Osteocyte (in vitro differentiated cells): ENCODE data around the gene TMEM170A. TPM values are rescaled to one million over a fixed set of nuclear protein-coding genes. Genes with fewer than 3 reads are reported as not detected.
"Not testable (repeated sequence)": the region's sequence is repeated elsewhere in the genome, so short reads cannot be mapped to it uniquely, and the experiment has no call there.

ENCODE experiments used
- DNase-seq: peaks from one replicate; pipeline ENCODE4 v3.0.0; 2021; ENCODE audit warnings: mixed read lengths; ENCODE audit not compliant: unreplicated experiment; ENCODE audit errors: extremely low spot score
- H3K27ac Mint-ChIP-seq: one replicate; pipeline ENCODE4 v1.8.0; 2021; ENCODE audit warnings: mild to moderate bottlenecking, mixed read lengths; ENCODE audit not compliant: unreplicated experiment
- H3K27me3 Mint-ChIP-seq: one replicate; pipeline ENCODE4 v1.8.0; 2021; ENCODE audit warnings: mixed read lengths; ENCODE audit not compliant: unreplicated experiment
- H3K36me3 Mint-ChIP-seq: one replicate; pipeline ENCODE4 v1.8.0; 2021; ENCODE audit warnings: mixed read lengths; ENCODE audit not compliant: unreplicated experiment
- H3K4me1 Mint-ChIP-seq: one replicate; pipeline ENCODE4 v1.8.0; 2021; ENCODE audit warnings: mixed read lengths; ENCODE audit not compliant: unreplicated experiment
- H3K4me3 Mint-ChIP-seq: one replicate; pipeline ENCODE4 v1.8.0; 2021; ENCODE audit warnings: mild to moderate bottlenecking, moderate library complexity, mixed read lengths; ENCODE audit not compliant: unreplicated experiment
- H3K9me3 Mint-ChIP-seq: one replicate; pipeline ENCODE4 v1.8.0; 2021; ENCODE audit warnings: mixed read lengths; ENCODE audit not compliant: unreplicated experiment
- total RNA-seq: library from RNA; stranded (reverse); gene quantifications from 2 replicates; pipeline ENCODE4 v1.2.1, GENCODE V29; 2021
- TF ChIP-seq, protein P1 (sequence below): fragments of 200-600 bp; sonication (generic); IDR thresholded peaks from 2 replicates; pipeline ENCODE4 v1.5.0; 2021; ENCODE audit warnings: antibody characterized with exemption, mild to moderate bottlenecking, moderate library complexity

TMEM170A gene
- total RNA-seq, 1 donor from 2014 or later, result 13.9 TPM

DNA sequence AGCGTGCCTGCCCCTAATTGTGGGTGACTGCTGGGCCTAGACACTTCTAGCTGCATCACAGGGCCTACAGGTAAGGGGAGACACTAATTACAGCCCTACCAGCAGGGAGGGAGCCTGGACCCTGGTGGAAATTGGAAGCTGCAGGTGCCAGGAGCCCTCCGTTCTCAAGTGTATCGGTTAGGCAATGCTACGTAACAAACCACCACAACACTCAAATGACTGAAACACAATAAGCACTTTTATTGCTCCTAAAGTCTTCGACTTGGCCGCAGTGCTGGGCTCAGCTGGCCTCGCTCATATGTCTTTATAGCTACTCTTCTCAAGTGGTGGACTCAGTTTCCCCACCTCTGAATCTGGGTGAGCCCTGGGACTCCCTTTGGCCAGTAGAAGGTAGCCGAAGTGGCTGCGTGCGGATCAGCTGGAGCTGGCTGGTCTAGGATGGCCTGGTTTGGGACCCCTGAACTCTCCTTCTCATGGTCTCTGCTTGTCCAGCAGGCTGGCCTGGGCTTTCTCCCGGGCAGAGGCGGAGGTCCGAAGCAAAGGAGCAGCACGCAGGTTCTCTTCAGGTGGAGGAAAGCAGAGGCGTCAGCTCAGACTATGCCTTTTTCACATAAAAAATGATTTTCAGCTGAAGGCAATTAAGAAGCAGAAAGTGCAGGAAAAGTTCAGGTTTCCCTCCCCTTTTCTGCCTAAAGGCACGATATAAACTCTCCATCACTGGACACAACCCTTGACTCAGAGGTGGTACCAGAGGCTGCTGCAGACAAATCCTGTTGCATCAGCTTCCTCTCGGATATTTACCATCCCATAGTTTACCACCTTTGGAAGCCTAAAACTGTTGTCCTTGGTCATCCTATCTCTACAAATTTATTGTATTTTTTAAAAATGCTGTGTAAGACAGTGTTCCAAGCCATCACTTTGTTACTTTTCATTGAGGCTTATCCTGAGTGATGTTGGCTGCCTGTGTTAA, 8.7 kb upstream of the TMEM170A start:
- Mint-ChIP-seq H3K36me3 (no peaks in the 10 kb centered on the region), H3K4me3 (no peak overlapping the region), H3K4me1 (no peaks in the 10 kb centered on the region), H3K27ac (no peak overlapping the region), H3K27me3 (no peaks in the 10 kb centered on the region), H3K9me3 (no peaks in the 10 kb centered on the region)
- TF ChIP-seq, protein P1, sequence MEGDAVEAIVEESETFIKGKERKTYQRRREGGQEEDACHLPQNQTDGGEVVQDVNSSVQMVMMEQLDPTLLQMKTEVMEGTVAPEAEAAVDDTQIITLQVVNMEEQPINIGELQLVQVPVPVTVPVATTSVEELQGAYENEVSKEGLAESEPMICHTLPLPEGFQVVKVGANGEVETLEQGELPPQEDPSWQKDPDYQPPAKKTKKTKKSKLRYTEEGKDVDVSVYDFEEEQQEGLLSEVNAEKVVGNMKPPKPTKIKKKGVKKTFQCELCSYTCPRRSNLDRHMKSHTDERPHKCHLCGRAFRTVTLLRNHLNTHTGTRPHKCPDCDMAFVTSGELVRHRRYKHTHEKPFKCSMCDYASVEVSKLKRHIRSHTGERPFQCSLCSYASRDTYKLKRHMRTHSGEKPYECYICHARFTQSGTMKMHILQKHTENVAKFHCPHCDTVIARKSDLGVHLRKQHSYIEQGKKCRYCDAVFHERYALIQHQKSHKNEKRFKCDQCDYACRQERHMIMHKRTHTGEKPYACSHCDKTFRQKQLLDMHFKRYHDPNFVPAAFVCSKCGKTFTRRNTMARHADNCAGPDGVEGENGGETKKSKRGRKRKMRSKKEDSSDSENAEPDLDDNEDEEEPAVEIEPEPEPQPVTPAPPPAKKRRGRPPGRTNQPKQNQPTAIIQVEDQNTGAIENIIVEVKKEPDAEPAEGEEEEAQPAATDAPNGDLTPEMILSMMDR, result no peak
- DNase-seq, result no peak

DNA sequence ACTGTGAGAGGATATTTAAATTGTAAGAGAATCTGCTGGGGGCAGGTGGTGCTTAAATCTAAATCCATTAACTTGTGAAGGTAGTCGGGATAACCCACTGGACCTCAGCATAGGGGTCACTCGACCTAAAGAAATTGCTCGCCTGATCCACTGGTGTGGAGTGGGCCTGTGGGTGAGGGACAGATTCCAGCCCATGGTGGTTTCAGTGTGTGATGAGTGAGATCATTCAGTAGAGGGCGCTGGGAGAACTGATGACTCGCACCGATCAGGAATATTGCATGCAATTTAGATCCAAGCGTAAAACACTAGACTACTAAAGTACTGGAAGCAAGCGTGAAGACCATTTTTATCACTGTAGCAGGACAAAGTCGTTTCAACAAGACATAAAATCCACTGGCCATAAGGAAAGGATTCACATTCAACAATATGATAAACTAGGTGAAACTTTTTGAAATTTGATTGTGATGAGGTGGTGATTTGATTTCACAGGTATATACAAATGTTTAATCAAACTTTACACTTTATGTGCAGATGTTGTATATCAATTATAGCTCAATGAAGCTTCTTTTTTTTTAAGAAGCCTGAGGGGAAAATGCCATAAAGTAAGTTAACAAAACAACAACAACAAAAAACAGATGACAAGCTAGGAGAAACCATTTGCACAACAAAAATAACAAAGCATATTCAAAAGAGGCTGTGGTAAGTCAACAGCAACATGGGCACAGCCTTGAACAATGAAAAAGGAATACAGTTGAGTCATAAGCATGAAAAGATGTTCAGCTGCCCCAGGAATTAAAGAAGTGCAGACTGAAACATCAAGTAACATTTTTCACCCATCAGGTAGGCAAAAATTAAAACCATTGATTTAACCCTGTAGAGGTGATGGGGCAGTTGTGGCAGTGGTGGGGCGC, 7.5 kb upstream of the TMEM170A start:
- Mint-ChIP-seq H3K9me3 (no peaks in the 10 kb centered on the region), H3K4me3 (no peak overlapping the region), H3K36me3 (no peaks in the 10 kb centered on the region), H3K27me3 (no peaks in the 10 kb centered on the region), H3K27ac (no peak overlapping the region), H3K4me1 (no peaks in the 10 kb centered on the region)
- no peak for DNase-seq
- TF ChIP-seq, protein P1, result peak; percentile 82

DNA sequence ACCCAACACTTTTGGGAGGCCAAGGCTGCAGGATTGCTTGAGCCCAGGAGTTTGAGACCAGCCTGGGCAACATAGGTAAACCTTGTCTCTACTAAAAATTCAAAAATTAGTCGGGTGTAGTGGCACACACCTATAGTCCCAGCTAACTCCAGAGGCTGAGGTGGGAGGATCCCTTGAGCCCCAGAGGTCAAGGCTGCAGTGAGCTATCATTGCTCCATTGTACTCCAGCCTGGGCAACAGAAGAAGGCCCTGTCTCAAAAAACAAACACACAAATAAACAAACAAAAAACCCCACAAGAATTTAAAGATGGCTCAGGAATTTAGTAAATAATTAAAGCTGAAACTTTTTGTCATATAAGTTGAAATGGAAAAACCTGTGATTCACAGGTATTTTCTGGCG, 2.3 kb upstream of the TMEM170A start:
- no peak overlapping the region for H3K4me3 Mint-ChIP-seq

DNA sequence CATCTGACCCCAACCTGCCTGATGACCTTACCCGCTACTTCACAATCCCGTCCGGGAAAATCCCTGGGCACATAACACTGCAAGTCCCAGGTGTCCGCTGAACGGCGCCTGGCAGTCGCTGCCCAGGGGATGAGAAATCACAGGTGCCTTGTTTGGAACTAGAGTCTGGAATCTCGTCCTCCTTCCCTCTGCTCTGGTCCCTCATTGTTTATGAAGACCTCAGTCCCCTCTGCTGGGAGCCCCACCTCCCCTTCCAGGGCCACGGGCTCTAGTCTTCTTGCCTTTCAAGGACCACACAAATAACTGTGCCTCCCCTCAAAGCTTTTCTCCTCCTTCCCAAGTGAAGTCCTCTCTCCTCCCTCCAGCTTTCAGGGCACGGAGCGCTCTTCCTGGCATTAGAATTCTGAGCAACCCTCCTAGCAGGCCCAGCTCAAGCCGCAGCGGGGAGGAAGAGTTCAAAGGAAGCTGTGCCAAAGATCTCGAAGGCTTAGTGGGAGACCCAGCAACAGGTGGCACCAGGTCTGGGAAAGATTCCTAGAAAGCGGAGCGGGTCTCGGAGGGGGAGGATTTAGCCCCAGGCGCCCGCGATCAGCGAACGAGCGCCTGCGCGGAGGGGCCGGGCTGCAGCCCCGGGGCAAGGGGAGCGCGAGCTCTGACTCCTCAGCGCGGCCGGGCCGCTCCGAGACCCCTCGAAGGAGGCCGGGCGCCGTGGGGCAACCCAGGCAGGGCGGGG, 934 bp downstream of the TMEM170A start:
- H3K27me3 Mint-ChIP-seq, H3K36me3 Mint-ChIP-seq, H3K9me3 Mint-ChIP-seq: not testable (repeated sequence)
- Mint-ChIP-seq H3K4me1 (peaks cover 30% of the 10 kb centered on the region), H3K27ac (peak overlapping the region; percentile 84), H3K4me3 (peak overlapping the region; percentile 84)
- DNase-seq, result peak; percentile 88

More for the DNA sequence above, 2.3 kb upstream of the TMEM170A start:
- Mint-ChIP-seq H3K9me3 (no peaks in the 10 kb centered on the region), H3K4me1 (peaks cover 21% of the 10 kb centered on the region), H3K36me3 (no peaks in the 10 kb centered on the region), H3K27me3 (no peaks in the 10 kb centered on the region), H3K27ac (no peak overlapping the region)
- TF ChIP-seq, protein P1, result no peak
- DNase-seq, result no peak

DNA sequence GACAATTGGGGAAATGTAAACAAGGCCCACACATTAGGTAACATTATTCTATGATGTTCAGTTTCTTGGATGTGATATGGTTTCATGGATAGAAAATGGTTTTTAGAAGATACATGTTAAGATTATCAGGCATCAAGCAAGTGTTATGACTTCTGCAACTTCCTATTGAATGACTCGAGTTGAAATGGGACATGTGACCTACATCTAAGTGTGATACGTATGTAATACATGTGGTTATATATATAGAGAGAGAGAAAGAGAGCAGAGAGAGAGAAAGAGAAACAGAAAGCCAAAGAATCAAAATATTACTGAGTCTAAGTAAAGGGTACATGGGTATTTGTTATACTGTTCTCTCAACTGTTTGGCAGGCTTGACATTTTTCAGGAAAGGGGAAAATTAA, 1.7 kb downstream of the TMEM170A start:
- H3K27me3 Mint-ChIP-seq, result no peaks in the 10 kb centered on the region
- peak overlapping the region; percentile 84 for H3K4me3 Mint-ChIP-seq
- H3K4me1 Mint-ChIP-seq, result peaks cover 30% of the 10 kb centered on the region
- H3K27ac Mint-ChIP-seq, result peak overlapping the region; percentile 84
- no peaks in the 10 kb centered on the region for H3K9me3 Mint-ChIP-seq
- TF ChIP-seq, protein P1, result no peak
- DNase-seq, result no peak
- H3K36me3 Mint-ChIP-seq, result peaks cover 8% of the 10 kb centered on the region
